ENCODE results near the gene HMCES. TPM values are rescaled to one million over a fixed set of nuclear protein-coding genes. Genes with fewer than 3 reads are reported as not detected.
A peak's percentile ranks its signal among the peaks of the same experiment; 100 is the strongest.

HMCES gene
- total and polyA plus RNA-seq, 2 donors (not counting 1 experiment from before 2014, with no cell fraction given), result 22.5 to 35.6 TPM

DNA sequence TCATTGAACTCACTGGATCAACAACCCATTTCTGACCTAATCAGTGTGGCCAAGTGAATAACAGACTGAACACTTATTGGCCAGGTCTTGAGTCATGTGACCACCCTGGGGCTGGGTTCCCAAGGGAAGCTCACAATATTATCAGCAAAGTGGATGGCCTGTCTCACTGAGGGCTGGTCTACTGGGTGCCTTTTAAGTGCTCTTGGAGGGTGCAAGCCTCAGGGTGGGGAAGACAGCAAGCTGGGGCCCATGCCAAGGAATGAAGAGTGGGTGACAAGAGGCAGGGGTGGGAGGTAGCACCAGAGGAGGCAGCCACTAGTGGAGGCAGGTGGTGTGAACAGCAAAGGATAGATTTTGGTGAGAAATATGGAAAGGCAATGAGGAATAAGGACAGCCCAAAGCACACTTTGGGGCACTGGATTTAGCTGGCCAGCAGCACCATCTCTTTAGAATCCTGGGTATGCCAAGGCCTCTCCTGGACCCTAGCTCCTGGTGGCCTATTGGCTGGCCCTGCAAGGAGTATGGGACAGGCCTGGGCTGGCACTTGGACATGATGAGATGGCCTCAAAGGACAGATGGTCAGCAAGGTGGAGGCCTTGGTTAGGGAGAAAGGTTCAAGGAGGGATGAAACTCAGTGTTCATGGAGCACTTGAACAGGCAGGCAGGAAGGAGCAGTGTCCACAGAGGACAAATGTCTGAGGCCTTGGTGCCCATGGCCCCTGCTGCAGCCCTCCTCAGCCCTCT, 34.2 kb downstream of the HMCES start:
- peak overlapping the region; percentile 97 for H3K4me2 ChIP-seq (replicated peaks; ENCODE audit: low read depth, low read length, poor library complexity, severe bottlenecking)
- H3K4me3 ChIP-seq (ENCODE audit: control extremely low read depth in 1 of 5, extremely low read depth in 1 of 5, insufficient read depth in 1 of 5, low read depth in 2 of 5, low read length in 4 of 5), result no peak overlapping the region
- no peaks in the 10 kb centered on the region for H3K9me3 ChIP-seq (ENCODE audit: control extremely low read depth in 1 of 3, control insufficient read depth in 2 of 3, insufficient read depth in 1 of 3, low read length in 2 of 3)
- Mint-ChIP-seq H3K9me3 (ENCODE audit: insufficient read depth) (no peaks in the 10 kb centered on the region), H3K27me3 (peaks cover 7% of the 10 kb centered on the region), H3K4me1 (peaks cover 24% of the 10 kb centered on the region), H3K4me3 (peak overlapping the region; percentile 11), H3K27ac (peak overlapping the region; percentile 50)
- H3K79me2 ChIP-seq (ENCODE audit: control insufficient read depth, insufficient read depth, low read length), result peaks cover 4% of the 10 kb centered on the region
- TF ChIP-seq, protein P1, sequence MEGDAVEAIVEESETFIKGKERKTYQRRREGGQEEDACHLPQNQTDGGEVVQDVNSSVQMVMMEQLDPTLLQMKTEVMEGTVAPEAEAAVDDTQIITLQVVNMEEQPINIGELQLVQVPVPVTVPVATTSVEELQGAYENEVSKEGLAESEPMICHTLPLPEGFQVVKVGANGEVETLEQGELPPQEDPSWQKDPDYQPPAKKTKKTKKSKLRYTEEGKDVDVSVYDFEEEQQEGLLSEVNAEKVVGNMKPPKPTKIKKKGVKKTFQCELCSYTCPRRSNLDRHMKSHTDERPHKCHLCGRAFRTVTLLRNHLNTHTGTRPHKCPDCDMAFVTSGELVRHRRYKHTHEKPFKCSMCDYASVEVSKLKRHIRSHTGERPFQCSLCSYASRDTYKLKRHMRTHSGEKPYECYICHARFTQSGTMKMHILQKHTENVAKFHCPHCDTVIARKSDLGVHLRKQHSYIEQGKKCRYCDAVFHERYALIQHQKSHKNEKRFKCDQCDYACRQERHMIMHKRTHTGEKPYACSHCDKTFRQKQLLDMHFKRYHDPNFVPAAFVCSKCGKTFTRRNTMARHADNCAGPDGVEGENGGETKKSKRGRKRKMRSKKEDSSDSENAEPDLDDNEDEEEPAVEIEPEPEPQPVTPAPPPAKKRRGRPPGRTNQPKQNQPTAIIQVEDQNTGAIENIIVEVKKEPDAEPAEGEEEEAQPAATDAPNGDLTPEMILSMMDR (IDR thresholded peaks at IDR 0.05), result no peak
- no peak for TF ChIP-seq EZH2 (IDR thresholded peaks at IDR 0.05; ENCODE audit: borderline replicate concordance, insufficient read depth, low read depth, low read length, poor library complexity, severe bottlenecking)
- POLR2A ChIA-PET, result interaction anchor here (1.2 kb wide), 1 partner anchor 33 kb away, joined by 4 read pairs; no protein-coding TSS in a partner anchor
- no peaks in the 10 kb centered on the region for H3K36me3 ChIP-seq (replicated peaks in 1 of 2; ENCODE audit: control extremely low read depth in 1 of 2, control insufficient read depth in 1 of 2, extremely low read depth in 1 of 2, insufficient read depth in 2 of 2, low read length in 1 of 2)
- DNase-seq, result no peak
- H3K9ac ChIP-seq (ENCODE audit: low read length), result no peak overlapping the region
- CTCF ChIA-PET, result interaction anchor here (0.6 to 0.7 kb wide), 2 partner anchors 10 to 340 kb away, joined by 3 to 5 read pairs; no protein-coding TSS in a partner anchor
- peaks cover 19% of the 10 kb centered on the region for H4K20me1 ChIP-seq (ENCODE audit: control insufficient read depth, insufficient read depth, low read length, poor library complexity, severe bottlenecking)
- intact Hi-C loops (cut with micrococcal nuclease), result no loop called here
- no peak overlapping the region for H3K27ac ChIP-seq (ENCODE audit: low read length in 2 of 2)
- H2AFZ ChIP-seq (ENCODE audit: insufficient read depth, low read depth, low read length, poor library complexity, severe bottlenecking), result no peak overlapping the region
- peaks cover 22 to 36% of the 10 kb centered on the region in 2 donors for H3K4me1 ChIP-seq (ENCODE audit: control insufficient read depth in 2 of 2, insufficient read depth in 2 of 2, low read length in 2 of 2)
- peaks cover 0 to 9% (median 4%) of the 10 kb centered on the region in 4 experiments for H3K27me3 ChIP-seq (replicated peaks in 1 of 4; ENCODE audit: control extremely low read depth in 1 of 4, control insufficient read depth in 3 of 4, insufficient read depth in 4 of 4, low read length in 3 of 4)
- ATAC-seq (ENCODE audit: low read depth), result no peak

DNA sequence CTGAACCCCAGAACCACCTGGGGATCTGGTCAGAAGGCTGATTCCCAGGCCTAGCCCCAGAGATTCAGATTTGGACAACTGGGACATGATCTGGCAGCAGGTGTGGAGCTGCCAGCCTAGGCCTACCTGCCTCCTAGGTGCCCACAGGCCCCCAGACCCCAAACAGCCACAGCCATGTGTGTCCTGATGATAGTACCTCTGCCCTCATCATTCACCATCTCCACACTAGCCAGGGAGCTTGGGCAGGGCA, 34.7 kb downstream of the HMCES start:
- Histone ChIP-seq H3K4me1 (ENCODE audit: control insufficient read depth in 2 of 2, insufficient read depth in 2 of 2, low read length in 2 of 2) (peaks cover 23 to 40% of the 10 kb centered on the region in 2 donors), H3K27me3 (replicated peaks in 1 of 4; ENCODE audit: control extremely low read depth in 1 of 4, control insufficient read depth in 3 of 4, insufficient read depth in 4 of 4, low read length in 3 of 4) (peaks cover 0 to 14% (median 7%) of the 10 kb centered on the region in 4 experiments), H3K9me3 (ENCODE audit: control extremely low read depth in 1 of 3, control insufficient read depth in 2 of 3, insufficient read depth in 1 of 3, low read length in 2 of 3) (no peaks in the 10 kb centered on the region), H2AFZ (ENCODE audit: insufficient read depth, low read depth, low read length, poor library complexity, severe bottlenecking) (no peak overlapping the region), H3K4me2 (replicated peaks; ENCODE audit: low read depth, low read length, poor library complexity, severe bottlenecking) (peak overlapping the region; percentile 97), H3K79me2 (ENCODE audit: control insufficient read depth, insufficient read depth, low read length) (peaks cover 4% of the 10 kb centered on the region), H3K27ac (ENCODE audit: low read length in 2 of 2) (no peak overlapping the region), H4K20me1 (ENCODE audit: control insufficient read depth, insufficient read depth, low read length, poor library complexity, severe bottlenecking) (peaks cover 19% of the 10 kb centered on the region), H3K4me3 (ENCODE audit: control extremely low read depth in 1 of 5, extremely low read depth in 1 of 5, insufficient read depth in 1 of 5, low read depth in 2 of 5, low read length in 4 of 5) (peak overlapping the region in 1 of 5 experiments; percentile 12), H3K36me3 (replicated peaks in 1 of 2; ENCODE audit: control extremely low read depth in 1 of 2, control insufficient read depth in 1 of 2, extremely low read depth in 1 of 2, insufficient read depth in 2 of 2, low read length in 1 of 2) (no peaks in the 10 kb centered on the region), H3K9ac (ENCODE audit: low read length) (no peak overlapping the region)
- ATAC-seq (ENCODE audit: low read depth) (no peak), DNase-seq (no peak)
- TF ChIP-seq, protein P1 (IDR thresholded peaks at IDR 0.05), result no peak
- ChIA-PET POLR2A (interaction anchor here (1.2 kb wide), 1 partner anchor 33 kb away, joined by 4 read pairs; no protein-coding TSS in a partner anchor), CTCF (interaction anchor here (0.6 to 1.0 kb wide), 2 partner anchors 340 to 343 kb away, joined by 5 to 8 read pairs; no protein-coding TSS in a partner anchor)
- Mint-ChIP-seq H3K27ac (peak overlapping the region; percentile 41), H3K27me3 (peaks cover 8% of the 10 kb centered on the region), H3K9me3 (ENCODE audit: insufficient read depth) (no peaks in the 10 kb centered on the region), H3K4me1 (peaks cover 25% of the 10 kb centered on the region), H3K4me3 (peak overlapping the region; percentile 88)
- intact Hi-C loops (cut with micrococcal nuclease), result no loop called here

Measured in B cell (primary cell).